Measurements from ENCODE around the gene TMEM191C.
"Not testable (repeated sequence)": the region's sequence is repeated elsewhere in the genome, so short reads cannot be mapped to it uniquely, and the experiment has no call there.

Gene TMEM191C

DNA sequence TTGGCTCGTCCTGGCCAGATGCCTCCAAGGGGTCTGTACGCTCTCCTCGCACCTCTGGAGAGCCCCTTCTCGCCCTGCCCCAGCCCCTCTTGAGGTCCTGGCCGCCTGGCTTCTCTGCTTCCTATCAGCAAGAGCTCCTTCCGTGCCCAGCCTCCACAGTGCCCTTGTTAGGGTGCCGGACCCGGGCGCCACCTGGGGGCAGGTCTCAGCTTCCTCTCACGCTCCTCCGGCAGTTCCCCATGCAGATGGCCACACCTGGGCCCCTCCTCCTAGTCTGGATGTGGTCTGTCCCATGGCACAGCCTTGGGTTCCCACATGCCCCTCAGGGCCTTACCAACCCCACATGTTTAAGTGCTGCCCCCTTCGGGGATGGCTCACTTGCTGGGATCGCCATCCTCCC, 6.5 kb downstream of the TMEM191C start:
- not testable (repeated sequence) for DNase-seq

DNA sequence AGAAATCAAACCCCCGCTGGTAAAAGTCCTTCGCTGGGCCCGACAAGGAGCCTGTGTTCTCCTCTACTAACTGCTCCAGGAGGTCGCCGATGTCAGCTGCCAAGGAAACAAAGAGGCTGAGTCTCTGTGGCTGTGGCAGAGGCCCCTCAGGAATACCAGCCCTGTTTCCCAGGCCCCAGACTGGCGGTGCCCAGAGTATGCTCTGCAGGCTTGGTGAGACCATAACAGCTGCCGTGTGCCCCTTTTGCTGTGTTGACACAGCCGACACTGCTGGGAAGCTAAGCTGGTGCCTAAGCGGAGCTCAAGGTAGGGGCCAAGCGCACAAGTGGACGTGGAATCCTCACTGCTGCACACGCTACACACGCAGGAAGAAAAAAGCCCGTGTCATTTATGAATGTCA, 16.9 kb downstream of the TMEM191C start:
- DNase-seq: not testable (repeated sequence)

- not testable (repeated sequence) for DNase-seq
Observed at GRCh38 chr22:21487723-21488122, 20.5 kb downstream of the TMEM191C start.

DNA sequence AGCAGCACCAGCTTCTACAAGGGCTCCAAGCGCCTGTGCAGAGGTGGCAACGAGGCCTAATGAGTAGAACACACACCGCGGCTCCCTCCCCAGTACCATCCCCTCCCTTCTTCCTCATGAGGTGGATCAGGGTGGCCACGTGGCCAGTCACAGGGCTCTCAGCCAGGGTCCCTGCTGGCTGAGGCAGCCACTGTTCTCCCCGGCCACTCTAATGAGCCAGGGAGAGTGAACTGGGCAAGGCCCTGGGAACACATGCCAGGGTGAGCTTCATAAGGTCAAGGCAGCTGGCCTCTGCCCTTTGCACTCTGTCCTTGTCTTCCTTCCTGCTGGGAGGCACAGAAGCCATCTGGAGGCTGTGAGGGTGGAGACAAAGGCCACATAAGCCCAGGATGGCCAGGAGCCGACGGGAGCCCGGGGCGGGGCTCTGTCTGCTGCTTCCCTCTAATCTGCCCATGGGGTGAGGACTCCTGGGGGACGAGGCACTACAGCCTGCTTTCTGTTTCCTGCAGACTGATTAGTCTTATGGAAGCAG, 22.0 kb downstream of the TMEM191C start:
- DNase-seq: not testable (repeated sequence)

DNA sequence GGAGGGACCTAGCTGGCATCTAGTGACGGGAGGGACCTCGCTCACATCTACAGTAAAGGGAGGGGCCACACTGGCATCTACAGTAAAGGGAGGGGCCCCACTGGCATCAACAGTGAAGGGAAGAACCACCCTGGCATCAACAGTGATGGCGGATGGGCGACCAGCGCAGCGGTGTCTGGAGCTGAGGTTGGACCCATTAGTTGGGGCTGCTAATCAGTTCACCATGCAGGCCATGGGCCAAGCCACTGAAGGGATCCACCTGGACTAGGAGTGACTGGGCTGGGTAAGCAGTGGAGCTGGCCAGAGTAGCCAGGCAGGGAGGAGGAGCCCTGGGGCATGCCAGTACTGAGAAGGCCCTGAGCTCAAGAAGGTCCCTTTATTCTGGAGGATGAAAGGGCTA, 23.4 kb downstream of the TMEM191C start:
- DNase-seq: not testable (repeated sequence)

DNA sequence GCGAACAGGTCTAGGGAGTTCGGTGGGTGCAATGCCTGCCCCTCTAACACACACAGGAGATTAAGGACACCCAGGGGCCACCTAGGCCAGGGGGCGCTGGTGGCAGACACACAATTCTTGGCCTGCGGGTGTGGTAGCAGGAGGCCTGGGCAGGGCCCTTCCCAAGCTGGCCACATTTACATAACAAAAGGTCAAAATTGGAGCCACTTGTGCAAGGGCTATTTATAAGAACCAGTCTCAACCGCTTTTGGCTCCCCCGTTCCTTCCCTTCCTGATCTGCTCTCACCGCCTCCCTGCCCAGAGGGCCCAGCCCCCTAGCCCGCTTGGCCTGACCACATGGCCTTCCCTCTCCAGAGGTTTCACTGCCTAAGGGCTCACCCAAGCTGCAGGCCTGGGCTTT, 25.1 kb downstream of the TMEM191C start:
- not testable (repeated sequence) for DNase-seq

GRCh38 chr22:21493789-21494782, 26.9 kb downstream of the TMEM191C start:
- not testable (repeated sequence) for DNase-seq

GRCh38 chr22:21497984-21498383, 30.8 kb downstream of the TMEM191C start:
- not testable (repeated sequence) for DNase-seq

- DNase-seq: not testable (repeated sequence)
Observed at GRCh38 chr22:21498489-21498888, 31.3 kb downstream of the TMEM191C start.

DNA sequence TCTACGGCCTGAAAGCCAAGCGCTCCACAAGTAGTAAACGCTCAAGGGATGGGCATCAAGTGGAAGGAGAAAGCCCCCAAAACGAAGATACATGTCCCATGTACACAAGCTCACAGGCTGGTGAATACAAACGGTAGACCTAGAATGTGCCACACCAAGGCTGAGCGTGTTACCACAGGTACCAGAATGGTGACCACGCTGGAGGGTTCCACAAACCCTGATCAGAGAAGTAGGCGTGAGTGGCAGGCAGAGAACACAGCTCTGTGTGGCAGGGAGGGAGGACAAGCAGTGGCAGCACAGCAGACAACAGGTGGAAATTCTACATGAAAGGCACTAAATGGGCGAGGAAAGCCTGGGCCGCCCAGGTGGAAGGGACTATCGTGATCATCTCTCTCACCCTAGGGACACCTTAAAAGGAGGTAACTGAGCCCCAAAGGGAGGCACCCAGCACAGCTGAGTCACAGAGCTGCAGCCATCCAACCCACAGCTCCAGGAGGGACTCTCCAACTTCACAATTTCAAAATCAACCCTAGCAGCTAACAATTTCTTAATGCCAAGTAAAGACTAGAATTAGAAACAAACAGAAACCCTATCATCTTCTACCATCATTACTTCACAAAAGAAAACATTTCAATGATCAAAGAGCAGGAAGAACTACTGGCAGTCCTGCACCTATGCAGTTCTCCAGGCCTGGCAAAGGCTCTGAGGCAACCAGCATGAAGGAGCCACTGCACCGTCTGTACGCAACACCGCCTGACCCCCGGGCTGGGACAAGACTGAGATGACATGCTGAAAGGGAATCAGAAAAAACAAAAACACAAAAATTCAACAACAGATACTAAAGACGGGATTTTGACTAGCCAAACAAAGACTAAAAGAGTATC, 32.7 kb downstream of the TMEM191C start:
- DNase-seq: not testable (repeated sequence)

GRCh38 chr22:21510397-21510796, 43.2 kb downstream of the TMEM191C start:
- not testable (repeated sequence) for DNase-seq

DNA sequence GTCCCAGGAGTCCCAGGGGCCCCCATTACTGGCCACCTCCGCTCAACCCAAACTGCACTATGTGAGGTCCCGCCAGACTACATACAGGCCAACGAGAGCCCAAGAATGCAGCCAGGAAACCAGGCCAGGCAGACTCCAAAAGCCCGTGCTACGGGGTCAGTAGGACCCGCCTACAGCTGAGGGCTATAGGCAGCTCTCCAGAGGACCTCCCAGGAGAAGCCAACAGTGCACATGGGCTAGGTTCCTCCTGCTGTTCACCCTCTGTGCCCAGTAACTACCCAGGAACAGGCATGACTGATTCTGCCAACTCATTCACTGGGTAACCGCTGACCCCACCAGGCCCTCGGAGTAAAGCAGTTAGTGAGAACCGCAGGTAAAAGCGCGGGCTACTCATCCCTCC, 44.8 kb downstream of the TMEM191C start:
- not testable (repeated sequence) for DNase-seq

DNA sequence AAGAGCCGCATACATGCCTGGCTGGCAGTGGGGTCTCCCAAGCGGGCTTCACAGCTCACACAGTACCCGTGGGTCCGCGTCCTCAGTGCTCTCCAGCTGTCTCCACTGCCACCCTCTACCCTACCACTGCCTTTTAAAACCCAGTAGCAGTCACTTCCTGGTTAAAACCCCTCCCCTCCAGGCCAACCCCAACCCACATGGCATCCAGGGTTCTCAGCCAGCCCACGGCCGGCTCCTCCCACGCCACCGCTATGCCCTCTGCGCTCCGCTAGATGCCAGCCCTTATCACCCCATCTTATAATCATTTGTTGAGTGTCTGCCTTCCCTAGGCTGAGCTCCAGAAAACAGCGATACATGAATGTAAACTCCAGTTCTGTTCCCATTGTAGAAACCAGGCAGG, 46.9 kb downstream of the TMEM191C start:
- DNase-seq: not testable (repeated sequence)

GRCh38 chr22:21515234-21515633, 48.0 kb downstream of the TMEM191C start:
- DNase-seq: not testable (repeated sequence)

DNA sequence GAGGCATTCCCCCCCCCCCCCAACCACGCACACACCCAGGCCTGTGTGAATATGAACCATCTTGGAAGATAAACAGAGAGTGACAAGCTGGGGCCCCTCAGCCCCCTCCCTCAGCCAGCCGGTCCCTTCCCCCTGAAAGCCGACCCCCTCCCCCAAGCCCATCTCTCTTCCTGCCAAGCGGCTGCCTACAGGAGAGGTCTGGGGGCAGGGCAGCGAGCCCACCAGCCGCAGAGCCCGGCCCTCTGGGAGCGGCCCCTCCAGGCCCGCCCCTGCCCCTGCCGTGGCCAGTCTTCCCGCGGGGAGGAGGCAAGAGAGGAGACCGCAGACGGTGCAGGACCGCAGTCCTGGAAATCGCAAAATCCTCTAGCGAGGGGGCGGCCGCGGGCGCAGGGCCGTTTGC, 49.3 kb downstream of the TMEM191C start:
- not testable (repeated sequence) for DNase-seq

DNA sequence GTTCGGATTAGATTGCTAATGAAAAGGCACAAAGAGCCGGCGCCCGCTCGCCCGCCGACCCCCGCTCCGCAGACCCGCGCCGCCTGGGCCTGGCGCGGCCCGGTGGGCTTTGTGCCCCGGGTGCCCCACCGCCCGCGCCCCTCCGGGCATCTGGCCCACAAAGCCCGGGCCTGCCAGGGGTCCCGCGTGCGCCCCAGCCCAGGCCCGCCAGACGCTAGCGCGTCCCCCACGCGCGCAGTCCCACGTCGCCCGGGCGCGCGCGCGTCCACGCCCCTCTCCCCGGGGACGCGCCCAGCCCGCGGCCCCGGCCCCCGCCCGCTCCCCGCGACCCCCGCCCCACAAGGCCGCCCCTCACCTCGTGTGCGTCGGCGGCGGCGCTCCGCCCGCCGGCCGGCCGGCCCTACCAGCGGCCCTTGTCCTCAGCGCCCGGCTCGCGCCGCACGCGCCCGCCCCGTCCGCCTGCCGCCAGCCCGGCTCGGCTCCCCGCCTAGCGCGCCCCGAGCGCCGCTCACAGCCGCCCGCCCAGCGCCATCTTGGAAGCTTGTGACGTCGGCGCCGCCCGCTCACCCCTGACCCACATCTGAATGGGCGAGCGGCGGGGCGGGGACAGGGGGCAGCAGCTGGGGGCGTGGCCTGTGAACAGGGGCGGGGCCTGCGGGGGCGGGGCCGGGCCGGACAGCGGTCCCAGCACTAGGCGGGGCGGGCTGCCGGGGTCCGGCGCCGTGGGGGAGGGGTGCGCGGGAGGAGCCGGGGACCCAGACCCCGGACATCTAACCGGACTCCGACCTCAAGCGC, 50.0 kb downstream of the TMEM191C start:
- DNase-seq: not testable (repeated sequence)

All from activated gamma-delta T cell (primary cell).